Left colon (tissue), 2 donors: ENCODE measurements around the gene ZNF578. TPM values are rescaled to one million over a fixed set of nuclear protein-coding genes. Genes with fewer than 3 reads are reported as not detected.
"Not testable (repeated sequence)": the region's sequence is repeated elsewhere in the genome, so short reads cannot be mapped to it uniquely, and the experiment has no call there.

ENCODE experiments used
- ATAC-seq: fragments of 200-7000 bp; cut with Tn5 transposase; one replicate; pipeline ENCODE4 v1.9.1; 2020; ENCODE audit warnings: mild to moderate bottlenecking, moderate library complexity
- DNase-seq, 2 donors: peaks; one replicate each; pipeline ENCODE4 v3.0.0-alpha.2; 2020
- intact Hi-C, 2 donors: fragments of 100-400 bp; cut with DNase I in 1 of 2; cut with micrococcal nuclease in 1 of 2; formaldehyde crosslinking; loops; one replicate each; pipeline versions ENCODE4 v1.11.2 to v1.14.0; 2022; cut with DNase I, micrococcal nuclease
- total RNA-seq, 2 donors: library from RNA; stranded (reverse); fragmentation: NEBNext Ultra II Directional; extraction: Animal tissue kit (Norgen Biotek cat#: 25700); gene quantifications; one replicate each; pipeline ENCODE4 v1.2.1, GENCODE V29; 2021
- donor health status: DM: no; HTN: no; CAD: no.
- donor health status: DM: yes; HTN: yes; CAD: no.

The ZNF578 gene
- total RNA-seq, 2 donors from 2014 or later = 0.42 TPM; not detected in 1

- ATAC-seq = no peak
- no peak for DNase-seq
- intact Hi-C loops = no loop called here
Measured at GRCh38 chr19:52542984-52543664, 89.8 kb downstream of the ZNF578 start.

- intact Hi-C loops = no loop called here
- ATAC-seq (no peak), DNase-seq (no peak)
Measured at GRCh38 chr19:52554216-52554971, 101.0 kb downstream of the ZNF578 start.

- intact Hi-C loops = no loop called here
Measured at GRCh38 chr19:52557231-52557995, 104.1 kb downstream of the ZNF578 start.

GRCh38 chr19:52558732-52559445 is 105.5 kb downstream of the ZNF578 start:
- intact Hi-C loops, DNase-seq, ATAC-seq: not testable (repeated sequence)

More at GRCh38 chr19:52557231-52557995, 104.1 kb downstream of the ZNF578 start:
- no peak for ATAC-seq
- DNase-seq = no peak

GRCh38 chr19:52561611-52562010 is 108.3 kb downstream of the ZNF578 start:
- ATAC-seq, DNase-seq, intact Hi-C loops: not testable (repeated sequence)

Other genes starting within 250 kb of the ZNF578 start
- gene ZNF766, start 184.0 kb upstream of the ZNF578 start, total RNA-seq = 10 to 100 TPM in 1 of 2 donors, 1 to 10 TPM in 1; 7.8 to 11.4 TPM
- gene ZNF480, start 156.4 kb upstream of the ZNF578 start, total RNA-seq = 10 to 100 TPM; 12.1 to 14.0 TPM
- gene ZNF610, start 117.3 kb upstream of the ZNF578 start, total RNA-seq = 1 to 10 TPM in 1 of 2 donors, under 1 TPM in 1; 0.79 to 1.1 TPM
- 10 to 100 TPM in 1 of 2 donors, 1 to 10 TPM in 1; 5.6 to 10.3 TPM for gene ZNF880, start 83.6 kb upstream of the ZNF578 start, total RNA-seq
- 10 to 100 TPM in 1 of 2 donors, 1 to 10 TPM in 1; 9.5 to 13.6 TPM for gene ZNF528, start 55.7 kb upstream of the ZNF578 start, total RNA-seq
- not detected for gene ZNF534, start 24.4 kb upstream of the ZNF578 start, total RNA-seq
- 10 to 100 TPM; 34.9 to 35.7 TPM for gene ZNF808, start 74.1 kb downstream of the ZNF578 start, total RNA-seq
- 10 to 100 TPM; 23.8 to 24.0 TPM for gene ZNF701, start 116.7 kb downstream of the ZNF578 start, total RNA-seq
- gene ZNF83, start 184.8 kb downstream of the ZNF578 start, total RNA-seq = 10 to 100 TPM in 1 of 2 donors, 1 to 10 TPM in 1; 9.8 to 20.2 TPM